Esophagus squamous epithelium (tissue), 4 donors: ENCODE data around the gene CELF2.

ENCODE experiments used
- POLR2A ChIP-seq, 4 donors: fragments of 450-650 bp; IDR thresholded peaks; one replicate each; pipeline ENCODE4 v1.6.1; 2017; ENCODE audit warnings: antibody characterized with exemption in 4 of 4, mild to moderate bottlenecking in 4 of 4, moderate library complexity in 3 of 4
- TF ChIP-seq, protein P1 (sequence below), 6 experiments: fragments of 450-650 bp in 4 of 6; fragments of 200-600 bp in 2 of 6; sonication (generic) in 2 of 6; IDR thresholded peaks; one replicate each; pipeline ENCODE4 v1.5.1; 2016 to 2019; ENCODE audit warnings: antibody characterized with exemption in 6 of 6, mild to moderate bottlenecking in 4 of 6, moderate library complexity in 4 of 6

DNA sequence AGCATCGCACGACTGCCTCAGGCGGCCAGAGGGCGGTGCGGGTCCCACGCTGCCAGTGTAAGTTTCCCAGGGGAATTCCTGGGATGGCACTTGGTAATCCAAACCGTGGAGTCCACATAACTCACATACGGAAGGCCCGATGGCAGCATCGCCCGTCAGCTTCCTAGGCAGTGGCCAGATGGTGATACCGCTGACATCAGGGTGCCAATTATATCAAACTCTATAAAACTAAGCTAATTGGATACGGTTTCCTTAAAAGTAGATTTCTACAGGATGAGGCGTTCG is 189.8 kb downstream of the CELF2 start:
- TF ChIP-seq, protein P1, sequence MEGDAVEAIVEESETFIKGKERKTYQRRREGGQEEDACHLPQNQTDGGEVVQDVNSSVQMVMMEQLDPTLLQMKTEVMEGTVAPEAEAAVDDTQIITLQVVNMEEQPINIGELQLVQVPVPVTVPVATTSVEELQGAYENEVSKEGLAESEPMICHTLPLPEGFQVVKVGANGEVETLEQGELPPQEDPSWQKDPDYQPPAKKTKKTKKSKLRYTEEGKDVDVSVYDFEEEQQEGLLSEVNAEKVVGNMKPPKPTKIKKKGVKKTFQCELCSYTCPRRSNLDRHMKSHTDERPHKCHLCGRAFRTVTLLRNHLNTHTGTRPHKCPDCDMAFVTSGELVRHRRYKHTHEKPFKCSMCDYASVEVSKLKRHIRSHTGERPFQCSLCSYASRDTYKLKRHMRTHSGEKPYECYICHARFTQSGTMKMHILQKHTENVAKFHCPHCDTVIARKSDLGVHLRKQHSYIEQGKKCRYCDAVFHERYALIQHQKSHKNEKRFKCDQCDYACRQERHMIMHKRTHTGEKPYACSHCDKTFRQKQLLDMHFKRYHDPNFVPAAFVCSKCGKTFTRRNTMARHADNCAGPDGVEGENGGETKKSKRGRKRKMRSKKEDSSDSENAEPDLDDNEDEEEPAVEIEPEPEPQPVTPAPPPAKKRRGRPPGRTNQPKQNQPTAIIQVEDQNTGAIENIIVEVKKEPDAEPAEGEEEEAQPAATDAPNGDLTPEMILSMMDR (IDR thresholded peaks at IDR 0.05): no peak
- no peak for TF ChIP-seq POLR2A (IDR thresholded peaks at IDR 0.05)
